ENCODE results near the gene PIEZO2. TPM values are rescaled to one million over a fixed set of nuclear protein-coding genes. Genes with fewer than 3 reads are reported as not detected.

The PIEZO2 gene
- polyA plus RNA-seq, 1 donor (not counting 4 experiments of a cell fraction or from before 2014, with no cell fraction given), result not detected

- Histone ChIP-seq H3K27ac (ENCODE audit: control insufficient read depth, insufficient read depth, low read length) (no peak overlapping the region), H2AFZ (ENCODE audit: control insufficient read depth, low read length) (no peak overlapping the region), H3K4me2 (ENCODE audit: control insufficient read depth, extremely low read depth, insufficient read depth, low read depth, low read length) (no peak overlapping the region), H3K4me3 (ENCODE audit: control insufficient read depth in 2 of 3, extremely low read depth in 1 of 3, insufficient read depth in 2 of 3, low read depth in 1 of 3, low read length in 3 of 3) (no peak overlapping the region), H3K9ac (ENCODE audit: control insufficient read depth, extremely low read depth, insufficient read depth, low read length) (no peak overlapping the region), H4K20me1 (ENCODE audit: control insufficient read depth, extremely low read depth, insufficient read depth, low read length) (no peaks in the 10 kb centered on the region), H3K4me1 (ENCODE audit: control insufficient read depth, extremely low read depth, insufficient read depth, low read length) (no peaks in the 10 kb centered on the region), H3K27me3 (ENCODE audit: control insufficient read depth, extremely low read depth, insufficient read depth, low read length) (peaks cover 4% of the 10 kb centered on the region), H3K79me2 (ENCODE audit: control insufficient read depth, insufficient read depth, low read length) (no peaks in the 10 kb centered on the region), H3K36me3 (ENCODE audit: control insufficient read depth in 2 of 2, extremely low read depth in 1 of 2, insufficient read depth in 2 of 2, low read length in 2 of 2) (no peaks in the 10 kb centered on the region), H3K9me3 (ENCODE audit: control insufficient read depth, low read depth, low read length) (no peaks in the 10 kb centered on the region), H3K9me1 (ENCODE audit: control insufficient read depth, extremely low read depth, insufficient read depth, low read length) (no peaks in the 10 kb centered on the region)
- no peak for DNase-seq (ENCODE audit: low read depth, low spot score)
- TF ChIP-seq CTCF (optimal IDR thresholded peaks at IDR 0.05 in 1 of 3, IDR thresholded peaks at IDR 0.05 in 1 of 3, conservative IDR thresholded peaks at IDR 0.05 in 1 of 3; ENCODE audit: extremely low read depth in 1 of 3, insufficient read depth in 2 of 3, low read length in 3 of 3) (no peak), EZH2 (IDR thresholded peaks at IDR 0.05; ENCODE audit: low read length) (no peak)
- dilution Hi-C loops (cut with MboI; ENCODE audit: extremely low pct_ligation_motif_present, low sequenced_read_pairs), result no loop called here
- FAIRE-seq, result no peak
Measured at GRCh38 chr18:10820681-10821080, 328.7 kb downstream of the PIEZO2 start.

- Histone ChIP-seq H3K4me1 (ENCODE audit: control insufficient read depth, extremely low read depth, insufficient read depth, low read length) (no peaks in the 10 kb centered on the region), H3K4me2 (ENCODE audit: control insufficient read depth, extremely low read depth, insufficient read depth, low read depth, low read length) (no peak overlapping the region), H3K27me3 (ENCODE audit: control insufficient read depth, extremely low read depth, insufficient read depth, low read length) (no peaks in the 10 kb centered on the region), H3K27ac (ENCODE audit: control insufficient read depth, insufficient read depth, low read length) (no peak overlapping the region), H3K4me3 (ENCODE audit: control insufficient read depth in 2 of 3, extremely low read depth in 1 of 3, insufficient read depth in 2 of 3, low read depth in 1 of 3, low read length in 3 of 3) (no peak overlapping the region), H3K9me1 (ENCODE audit: control insufficient read depth, extremely low read depth, insufficient read depth, low read length) (no peaks in the 10 kb centered on the region), H3K9ac (ENCODE audit: control insufficient read depth, extremely low read depth, insufficient read depth, low read length) (no peak overlapping the region), H2AFZ (ENCODE audit: control insufficient read depth, low read length) (no peak overlapping the region), H3K79me2 (ENCODE audit: control insufficient read depth, insufficient read depth, low read length) (no peaks in the 10 kb centered on the region), H3K9me3 (ENCODE audit: control insufficient read depth, low read depth, low read length) (no peaks in the 10 kb centered on the region), H4K20me1 (ENCODE audit: control insufficient read depth, extremely low read depth, insufficient read depth, low read length) (no peaks in the 10 kb centered on the region), H3K36me3 (ENCODE audit: control insufficient read depth in 2 of 2, extremely low read depth in 1 of 2, insufficient read depth in 2 of 2, low read length in 2 of 2) (no peaks in the 10 kb centered on the region)
- DNase-seq (ENCODE audit: low read depth, low spot score), result no peak
- dilution Hi-C loops (cut with MboI; ENCODE audit: extremely low pct_ligation_motif_present, low sequenced_read_pairs), result no loop called here
- TF ChIP-seq EZH2 (IDR thresholded peaks at IDR 0.05; ENCODE audit: low read length) (no peak), CTCF (optimal IDR thresholded peaks at IDR 0.05 in 1 of 3, IDR thresholded peaks at IDR 0.05 in 1 of 3, conservative IDR thresholded peaks at IDR 0.05 in 1 of 3; ENCODE audit: extremely low read depth in 1 of 3, insufficient read depth in 2 of 3, low read length in 3 of 3) (no peak)
- FAIRE-seq, result no peak
Measured at GRCh38 chr18:10814336-10814735, 335.0 kb downstream of the PIEZO2 start.

Data from keratinocyte (primary cell).